OCI-LY7 (cell line): ENCODE results near the gene SORCS3.

Source experiments
- EZH2phosphoT487 ChIP-seq: fragments of 200-600 bp; sonication (generic); IDR thresholded peaks from 2 replicates; pipeline ENCODE4 v1.6.1; 2018; ENCODE audit warnings: low read depth, borderline replicate concordance, mild to moderate bottlenecking, mixed run types, antibody characterized with exemption, low read length, moderate library complexity, mixed read lengths
- TF ChIP-seq, protein P1 (sequence below): fragments of 200-600 bp; sonication (generic); conservative IDR thresholded peaks from 2 replicates; pipeline ENCODE4 v1.5.1; 2014; ENCODE audit warnings: mild to moderate bottlenecking, antibody characterized with exemption, low read length, moderate library complexity, mixed read lengths

DNA sequence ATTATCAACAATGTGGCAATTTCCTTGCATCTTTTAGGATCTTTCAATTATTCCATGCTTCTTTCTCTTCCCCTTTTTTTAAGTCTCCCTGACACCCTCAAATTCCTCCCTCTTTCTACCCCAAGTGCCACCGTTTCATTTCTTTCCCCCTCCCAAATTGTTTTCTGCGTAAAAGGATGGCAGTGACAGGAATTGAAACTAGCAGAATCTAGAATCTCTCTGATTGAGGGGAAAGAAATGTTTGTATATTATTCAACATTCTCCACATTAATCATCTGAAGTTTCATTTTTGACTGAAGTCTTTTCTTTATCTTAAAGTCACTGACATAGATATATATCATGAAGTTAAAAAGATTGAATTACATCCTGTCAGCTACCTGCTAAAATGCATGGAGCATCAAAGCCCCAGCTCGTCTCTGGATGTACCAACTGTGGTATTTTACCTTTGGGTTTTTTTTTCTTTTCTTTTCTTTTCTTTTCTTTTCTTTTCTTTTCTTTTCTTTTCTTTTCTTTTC lies 633.5 kb downstream of the SORCS3 start:
- TF ChIP-seq, protein P1, sequence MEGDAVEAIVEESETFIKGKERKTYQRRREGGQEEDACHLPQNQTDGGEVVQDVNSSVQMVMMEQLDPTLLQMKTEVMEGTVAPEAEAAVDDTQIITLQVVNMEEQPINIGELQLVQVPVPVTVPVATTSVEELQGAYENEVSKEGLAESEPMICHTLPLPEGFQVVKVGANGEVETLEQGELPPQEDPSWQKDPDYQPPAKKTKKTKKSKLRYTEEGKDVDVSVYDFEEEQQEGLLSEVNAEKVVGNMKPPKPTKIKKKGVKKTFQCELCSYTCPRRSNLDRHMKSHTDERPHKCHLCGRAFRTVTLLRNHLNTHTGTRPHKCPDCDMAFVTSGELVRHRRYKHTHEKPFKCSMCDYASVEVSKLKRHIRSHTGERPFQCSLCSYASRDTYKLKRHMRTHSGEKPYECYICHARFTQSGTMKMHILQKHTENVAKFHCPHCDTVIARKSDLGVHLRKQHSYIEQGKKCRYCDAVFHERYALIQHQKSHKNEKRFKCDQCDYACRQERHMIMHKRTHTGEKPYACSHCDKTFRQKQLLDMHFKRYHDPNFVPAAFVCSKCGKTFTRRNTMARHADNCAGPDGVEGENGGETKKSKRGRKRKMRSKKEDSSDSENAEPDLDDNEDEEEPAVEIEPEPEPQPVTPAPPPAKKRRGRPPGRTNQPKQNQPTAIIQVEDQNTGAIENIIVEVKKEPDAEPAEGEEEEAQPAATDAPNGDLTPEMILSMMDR, result no peak
- TF ChIP-seq EZH2phosphoT487, result no peak
